Right lobe of liver (tissue), 6 donors: ENCODE measurements around the gene AFAP1. TPM values are rescaled to one million over a fixed set of nuclear protein-coding genes. Genes with fewer than 3 reads are reported as not detected.

Experiments
- ATAC-seq, 4 donors: fragments of 200-7000 bp; cut with Tn5 transposase; one replicate each; pipeline ENCODE4 v1.9.1; 2020; ENCODE audit warnings: mild to moderate bottlenecking in 4 of 4, moderate library complexity in 4 of 4
- DNase-seq, 3 donors: peaks; one replicate each; pipeline ENCODE4 v3.0.0-alpha.2; 2020
- H3K27ac ChIP-seq, 3 donors: fragments of 200-600 bp; one replicate each; pipeline ENCODE4 v1.8.0; 2022
- H3K27me3 ChIP-seq, 2 donors: fragments of 200-600 bp; one replicate each; pipeline ENCODE4 v1.8.0; 2022
- H3K36me3 ChIP-seq, 4 donors: fragments of 200-600 bp; sonication (generic) in 1 of 4; one replicate each; pipeline versions ENCODE4 v1.5.1 to v1.8.0; 2017 to 2022; ENCODE audit warnings: control low read depth in 1 of 4
- H3K4me1 ChIP-seq, 4 donors: fragments of 200-600 bp; sonication (generic) in 1 of 4; one replicate each; pipeline versions ENCODE4 v1.5.1 to v1.8.0; 2017 to 2022; ENCODE audit warnings: control low read depth in 1 of 4
- H3K4me3 ChIP-seq, 3 donors: fragments of 200-600 bp; one replicate each; pipeline ENCODE4 v1.8.0; 2022
- H3K9me3 ChIP-seq, 4 donors: fragments of 200-600 bp; sonication (generic) in 1 of 4; one replicate each; pipeline versions ENCODE4 v1.5.1 to v1.8.0; 2017 to 2022; ENCODE audit warnings: control low read depth in 1 of 4
- CTCF ChIP-seq, 4 donors: fragments of 200-600 bp in 3 of 4; fragments of 450-650 bp in 1 of 4; IDR thresholded peaks; one replicate each; pipeline versions ENCODE4 v1.5.1 to v1.8.0; 2016 to 2022; ENCODE audit warnings: antibody characterized with exemption in 4 of 4, mild to moderate bottlenecking in 2 of 4
- POLR2A ChIP-seq: fragments of 450-650 bp; IDR thresholded peaks from one replicate; pipeline ENCODE4 v1.6.1; 2017; ENCODE audit warnings: antibody characterized with exemption, mild to moderate bottlenecking
- WGBS: methylation state at CpG from one replicate; pipeline ENCODE4 v1.1.6; 2018; ENCODE audit warnings: low coverage, low lambda C conversion rate; ENCODE audit not compliant: insufficient coverage; ENCODE audit errors: missing lambda C conversion rate; 5-methylcytosine and 5-hydroxymethylcytosine counted together
- intact Hi-C, 2 donors: fragments of 100-400 bp; cut with DNase I; formaldehyde crosslinking; loops; one replicate each; pipeline versions ENCODE4 v1.11.2 to v1.14.1; 2022
- total RNA-seq, 6 experiments: library from RNA; depleted of rRNA in 2 of 6; stranded (reverse); fragments of >200 nt in 2 of 6; fragmentation: NEBNext Ultra II Directional in 3 of 6; extraction: Animal tissue kit (Norgen Biotek cat#: 25700) in 3 of 6; gene quantifications; one replicate each; pipeline versions ENCODE4 v1.1.0 to v1.2.4, GENCODE V29; 2016 to 2023
- donor health status: DM: no; HTN: yes; CAD: no.
- donor health status: DM: no; HTN: no; CAD: no.
- donor health status: DM: no; HTN: no; CAD: no.
- donor health status: DM: no; HTN: yes; CAD: no.
- donor health status: DM: no; HTN: yes; CAD: no.

Gene AFAP1
- total RNA-seq, 6 experiments from 2014 or later: 0.95 to 3.1 (median 1.9) TPM

- no peaks in the 10 kb centered on the region for H3K36me3 ChIP-seq
- no peaks in the 10 kb centered on the region for H3K4me1 ChIP-seq
- no peak overlapping the region for H3K27ac ChIP-seq
- no peaks in the 10 kb centered on the region for H3K27me3 ChIP-seq
- ATAC-seq: no peak
- no peak for TF ChIP-seq CTCF (IDR thresholded peaks at IDR 0.05)
- no peak for TF ChIP-seq POLR2A
- H3K4me3 ChIP-seq: no peak overlapping the region
- H3K9me3 ChIP-seq: no peaks in the 10 kb centered on the region
- DNase-seq: no peak
- WGBS: 40% methylated on average over 3 of the region's 6 CpGs
- intact Hi-C loops: no loop called here
Observed at GRCh38 chr4:7877176-7877575, 62.5 kb downstream of the AFAP1 start.

- no peak for TF ChIP-seq CTCF (IDR thresholded peaks at IDR 0.05)
- TF ChIP-seq POLR2A: no peak
- intact Hi-C loops: no loop called here
- Histone ChIP-seq H3K4me3 (no peak overlapping the region), H3K27ac (no peak overlapping the region), H3K36me3 (no peaks in the 10 kb centered on the region), H3K27me3 (no peaks in the 10 kb centered on the region), H3K9me3 (no peaks in the 10 kb centered on the region), H3K4me1 (no peaks in the 10 kb centered on the region)
- ATAC-seq: peak; percentile 32 to 64 (median 40)
- no peak for DNase-seq
- 43% methylated on average over 12 of the region's 15 CpGs for WGBS
Observed at GRCh38 chr4:7876201-7876875, 63.3 kb downstream of the AFAP1 start.

- TF ChIP-seq CTCF (IDR thresholded peaks at IDR 0.05) (no peak), POLR2A (no peak)
- Histone ChIP-seq H3K4me1 (no peaks in the 10 kb centered on the region), H3K36me3 (no peaks in the 10 kb centered on the region), H3K27ac (no peak overlapping the region), H3K4me3 (no peak overlapping the region), H3K9me3 (no peaks in the 10 kb centered on the region), H3K27me3 (no peaks in the 10 kb centered on the region)
- 69% methylated on average over 3 of the region's 3 CpGs for WGBS
- no peak for DNase-seq
- ATAC-seq: no peak
- intact Hi-C loops: no loop called here
Observed at GRCh38 chr4:7874838-7875237, 64.8 kb downstream of the AFAP1 start.

GRCh38 chr4:7873881-7874280 is 65.8 kb downstream of the AFAP1 start:
- Histone ChIP-seq H3K27ac (no peak overlapping the region), H3K36me3 (no peaks in the 10 kb centered on the region), H3K27me3 (no peaks in the 10 kb centered on the region), H3K4me1 (no peaks in the 10 kb centered on the region), H3K9me3 (no peaks in the 10 kb centered on the region), H3K4me3 (no peak overlapping the region)
- 100% methylated on average over 1 of the region's 1 CpG for WGBS
- TF ChIP-seq CTCF (IDR thresholded peaks at IDR 0.05) (no peak), POLR2A (no peak)
- ATAC-seq (no peak), DNase-seq (no peak)
- intact Hi-C loops: no loop called here
